Bone marrow (tissue), 2 donors: ENCODE measurements around the gene UXT.
"Not testable (repeated sequence)": the region's sequence is repeated elsewhere in the genome, so short reads cannot be mapped to it uniquely, and the experiment has no call there.

Source experiments
- DNase-seq, 2 donors: peaks; one replicate each; lab custom pipeline; 2025; lab: John Stamatoyannopoulos, UW

Gene UXT

GRCh38 chrX:47614618-47615017, 44.4 kb downstream of the UXT start:
- DNase-seq, result no peak

GRCh38 chrX:47613082-47613481, 45.9 kb downstream of the UXT start:
- DNase-seq, result no peak

- DNase-seq, result no peak
Observed at GRCh38 chrX:47612418-47612817, 46.6 kb downstream of the UXT start.

- no peak for DNase-seq
Observed at GRCh38 chrX:47611926-47612325, 47.1 kb downstream of the UXT start.

- no peak for DNase-seq
Observed at GRCh38 chrX:47611489-47611888, 47.5 kb downstream of the UXT start.

GRCh38 chrX:47610511-47610910, 48.5 kb downstream of the UXT start:
- DNase-seq, result no peak

GRCh38 chrX:47608130-47608810, 50.7 kb downstream of the UXT start:
- DNase-seq, result peak in 1 of 2 donors; percentile 52

- no peak for DNase-seq
Observed at GRCh38 chrX:47607091-47607490, 51.9 kb downstream of the UXT start.

- no peak for DNase-seq
Observed at GRCh38 chrX:47605024-47605423, 54.0 kb downstream of the UXT start.

GRCh38 chrX:47603125-47603524, 55.9 kb downstream of the UXT start:
- DNase-seq, result not testable (repeated sequence)
